Endodermal cell (in vitro differentiated cells): ENCODE measurements around the gene ADNP. TPM values are rescaled to one million over a fixed set of nuclear protein-coding genes. Genes with fewer than 3 reads are reported as not detected.

Experiments
- DNase-seq: peaks from one replicate; pipeline ENCODE4 v3.0.0-alpha.2; 2017
- H3K27ac ChIP-seq: 2 replicates; pipeline ENCODE4 v1.5.1; 2013; ENCODE audit warnings: mild to moderate bottlenecking, low read depth, low read length, moderate library complexity
- H3K27me3 ChIP-seq: 2 replicates; pipeline ENCODE4 v1.6.1; 2013; ENCODE audit warnings: mild to moderate bottlenecking, low read length, moderate library complexity; ENCODE audit not compliant: insufficient read depth, control insufficient read depth, poor library complexity, severe bottlenecking
- H3K36me3 ChIP-seq: 2 replicates; pipeline ENCODE4 v1.7.0; 2013; ENCODE audit warnings: mild to moderate bottlenecking, low read length, moderate library complexity; ENCODE audit not compliant: control insufficient read depth, insufficient read depth
- H3K4me1 ChIP-seq: one replicate; pipeline ENCODE4 v1.7.0; 2013; ENCODE audit warnings: low read length; ENCODE audit not compliant: control insufficient read depth, insufficient read depth
- H3K4me3 ChIP-seq: 2 replicates; pipeline ENCODE4 v1.5.1; 2013; ENCODE audit warnings: mild to moderate bottlenecking, low read length, moderate library complexity
- H3K9ac ChIP-seq: 2 replicates; pipeline ENCODE4 v1.6.1; 2013; ENCODE audit warnings: mild to moderate bottlenecking, low read length, moderate library complexity; ENCODE audit not compliant: poor library complexity, severe bottlenecking; ENCODE audit errors: extremely low read depth
- H3K9me3 ChIP-seq: 2 replicates; pipeline ENCODE4 v1.6.1; 2013; ENCODE audit warnings: mild to moderate bottlenecking, low read length, moderate library complexity; ENCODE audit not compliant: control insufficient read depth
- H3K27ac Mint-ChIP-seq: 2 replicates; pipeline ENCODE4 v1.8.0; 2020; ENCODE audit warnings: mixed read lengths
- H3K27me3 Mint-ChIP-seq: 2 replicates; pipeline ENCODE4 v1.8.0; 2021; ENCODE audit warnings: mild to moderate bottlenecking, mixed read lengths; ENCODE audit not compliant: insufficient read depth
- H3K36me3 Mint-ChIP-seq: 2 replicates; pipeline ENCODE4 v1.8.0; 2020; ENCODE audit warnings: low read depth, mixed read lengths
- H3K4me1 Mint-ChIP-seq: 2 replicates; pipeline ENCODE4 v1.8.0; 2020; ENCODE audit warnings: mixed read lengths
- H3K4me3 Mint-ChIP-seq: 2 replicates; pipeline ENCODE4 v1.8.0; 2020; ENCODE audit warnings: mild to moderate bottlenecking, moderate library complexity, mixed read lengths
- H3K9me3 Mint-ChIP-seq: 2 replicates; pipeline ENCODE4 v1.8.0; 2020; ENCODE audit warnings: mild to moderate bottlenecking, mixed read lengths
- CTCF ChIP-seq: fragments of 200-600 bp; sonication (generic); conservative IDR thresholded peaks from 2 replicates; pipeline ENCODE4 v1.5.0; 2021; ENCODE audit warnings: antibody characterized with exemption, mild to moderate bottlenecking
- WGBS, 2 experiments: methylation state at CpG; one replicate each; pipeline versions ENCODE4 v1.1.5 to v1.1.7; 2013; ENCODE audit warnings: missing lambda C conversion rate in 2 of 2, mixed read lengths in 1 of 2; ENCODE audit not compliant: insufficient coverage in 1 of 2, insufficient read length in 1 of 2; 5-methylcytosine and 5-hydroxymethylcytosine counted together
- total RNA-seq, 2 donors: library from RNA; stranded (reverse); fragmentation: NEBNext Ultra II Directional in 1 of 2; extraction: Animal tissue kit (Norgen Biotek cat#: 25700) in 1 of 2; gene quantifications; 2 replicates in 1 of 2; 3 replicates in 1 of 2; pipeline ENCODE4 v1.2.1, GENCODE V29; 2021

ADNP gene
- total RNA-seq, 2 donors from 2014 or later = 136 to 152 TPM

- Histone ChIP-seq H3K27me3 (no peaks in the 10 kb centered on the region), H3K9ac (peak overlapping the region; percentile 55), H3K9me3 (no peaks in the 10 kb centered on the region), H3K4me3 (peak overlapping the region; percentile 3), H3K27ac (no peak overlapping the region), H3K36me3 (no peaks in the 10 kb centered on the region), H3K4me1 (peaks cover 13% of the 10 kb centered on the region)
- H3K9me3 Mint-ChIP-seq = no peaks in the 10 kb centered on the region
- 70 to 77% methylated on average over 18 to 23 of the region's 23 CpGs for WGBS, 2 experiments
- TF ChIP-seq CTCF = no peak
- H3K4me1 Mint-ChIP-seq = peaks cover 18% of the 10 kb centered on the region
- H3K27me3 Mint-ChIP-seq = no peaks in the 10 kb centered on the region
- H3K36me3 Mint-ChIP-seq = no peaks in the 10 kb centered on the region
- DNase-seq = peak; percentile 93
- H3K27ac Mint-ChIP-seq = peak overlapping the region; percentile 84
- H3K4me3 Mint-ChIP-seq = no peak overlapping the region
These were observed 75.5 kb downstream of the ADNP start for GRCh38 chr20:50855498-50856474.

- WGBS, 2 experiments = 93% methylated on average over 15 to 18 of the region's 18 CpGs
- peaks cover 13% of the 10 kb centered on the region for H3K4me1 ChIP-seq
- H3K27ac Mint-ChIP-seq = peak overlapping the region; percentile 84
- H3K36me3 ChIP-seq = no peaks in the 10 kb centered on the region
- no peak overlapping the region for H3K9ac ChIP-seq
- H3K27me3 Mint-ChIP-seq = no peaks in the 10 kb centered on the region
- H3K4me3 Mint-ChIP-seq = no peak overlapping the region
- H3K27ac ChIP-seq = no peak overlapping the region
- no peak for TF ChIP-seq CTCF
- H3K36me3 Mint-ChIP-seq = no peaks in the 10 kb centered on the region
- H3K4me1 Mint-ChIP-seq = peaks cover 18% of the 10 kb centered on the region
- no peaks in the 10 kb centered on the region for H3K9me3 ChIP-seq
- no peak overlapping the region for H3K4me3 ChIP-seq
- H3K9me3 Mint-ChIP-seq = no peaks in the 10 kb centered on the region
- no peak for DNase-seq
- H3K27me3 ChIP-seq = no peaks in the 10 kb centered on the region
These were observed 76.6 kb downstream of the ADNP start for GRCh38 chr20:50854506-50855249.

DNA sequence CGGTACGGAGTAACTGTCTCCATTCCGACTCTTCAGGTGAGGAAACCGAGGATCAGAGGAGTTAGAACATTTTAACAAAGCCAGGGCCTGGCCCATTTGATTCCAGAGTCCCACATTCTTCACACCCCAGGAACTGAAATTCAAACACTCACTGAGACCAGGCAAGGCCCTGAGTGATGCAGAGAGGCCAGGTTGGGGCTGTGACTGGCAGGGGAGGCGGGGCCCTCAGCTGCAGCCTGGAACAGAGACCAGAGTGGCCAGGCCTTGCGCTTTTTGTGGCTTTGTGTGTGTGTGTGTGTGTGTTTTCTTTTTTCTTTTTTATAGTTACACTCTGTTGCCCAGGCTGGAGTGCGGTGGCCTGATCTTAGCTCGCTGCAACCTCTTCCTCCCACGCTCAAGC is 79.2 kb downstream of the ADNP start:
- Mint-ChIP-seq H3K4me1 (peaks cover 31% of the 10 kb centered on the region), H3K36me3 (no peaks in the 10 kb centered on the region), H3K27me3 (no peaks in the 10 kb centered on the region), H3K4me3 (no peak overlapping the region), H3K9me3 (no peaks in the 10 kb centered on the region), H3K27ac (peak overlapping the region; percentile 19)
- no peaks in the 10 kb centered on the region for H3K36me3 ChIP-seq
- no peaks in the 10 kb centered on the region for H3K9me3 ChIP-seq
- 92 to 97% methylated on average over 5 to 8 of the region's 9 CpGs for WGBS, 2 experiments
- no peak for TF ChIP-seq CTCF
- no peaks in the 10 kb centered on the region for H3K27me3 ChIP-seq
- H3K4me3 ChIP-seq = no peak overlapping the region
- H3K4me1 ChIP-seq = peaks cover 13% of the 10 kb centered on the region
- peak; percentile 71 for DNase-seq
- H3K9ac ChIP-seq = no peak overlapping the region
- H3K27ac ChIP-seq = no peak overlapping the region
